MCF 10A (cell line): Measurements from ENCODE around the gene LCP2. TPM values are rescaled to one million over a fixed set of nuclear protein-coding genes. Genes with fewer than 3 reads are reported as not detected.

Experiments
- BruUV-seq: library from RNA; stranded (reverse); fragments of 400-500 nt; replicated peaks from 2 replicates; lab custom pipeline; 2021; lab: Mats Ljungman, UMichigan
- CTCF ChIA-PET: fragments of 300-600 bp; sonication (Branson Sonifier 250); formaldehyde crosslinking; extraction: SDS; loops from one replicate; lab custom pipeline; 2021; ENCODE audit warnings: antibody characterized with exemption, inconsistent platforms; lab: Yijun Ruan, JAX
- POLR2A ChIA-PET: fragments of 300-600, 350-650 bp; sonication (Branson Sonifier 250); formaldehyde crosslinking; extraction: SDS; loops from one replicate; lab custom pipeline; 2020; ENCODE audit warnings: antibody characterized with exemption, inconsistent platforms; lab: Yijun Ruan, JAX
- DNase-seq: peaks from one replicate; pipeline ENCODE4 v3.0.0-alpha.2; 2018; ENCODE audit not compliant: unreplicated experiment
- H3K27ac Mint-ChIP-seq: one replicate; pipeline ENCODE4 v1.8.0; 2022; ENCODE audit warnings: mild to moderate bottlenecking, low read depth, mixed read lengths; ENCODE audit not compliant: unreplicated experiment
- H3K27me3 Mint-ChIP-seq: one replicate; pipeline ENCODE4 v1.8.0; 2022; ENCODE audit warnings: mixed read lengths; ENCODE audit not compliant: insufficient read depth, unreplicated experiment
- H3K36me3 Mint-ChIP-seq: one replicate; pipeline ENCODE4 v1.8.0; 2022; ENCODE audit warnings: mild to moderate bottlenecking, moderate library complexity, mixed read lengths; ENCODE audit not compliant: insufficient read depth, unreplicated experiment
- H3K4me1 Mint-ChIP-seq: one replicate; pipeline ENCODE4 v1.8.0; 2022; ENCODE audit warnings: mixed read lengths; ENCODE audit not compliant: insufficient read depth, unreplicated experiment
- H3K4me3 Mint-ChIP-seq: one replicate; pipeline ENCODE4 v1.8.0; 2022; ENCODE audit warnings: mild to moderate bottlenecking, moderate library complexity, mixed read lengths; ENCODE audit not compliant: unreplicated experiment
- H3K9me3 Mint-ChIP-seq: one replicate; pipeline ENCODE4 v1.8.0; 2022; ENCODE audit warnings: mixed read lengths; ENCODE audit not compliant: unreplicated experiment
- intact Hi-C: fragments of 100-400 bp; cut with micrococcal nuclease; formaldehyde crosslinking; loops from 2 replicates; pipeline ENCODE4 v1.14.1; 2022
- total RNA-seq: library from RNA; stranded (reverse); gene quantifications from 2 replicates; pipeline ENCODE4 v1.2.3, GENCODE V29; 2022
- TF ChIP-seq, protein P1 (sequence below): fragments of 200-600 bp; IDR thresholded peaks from one replicate; pipeline ENCODE4 v1.8.0; 2022; ENCODE audit warnings: antibody characterized with exemption, mild to moderate bottlenecking; ENCODE audit not compliant: unreplicated experiment

Gene LCP2
- total RNA-seq, 1 experiment from 2014 or later, result not detected

DNA sequence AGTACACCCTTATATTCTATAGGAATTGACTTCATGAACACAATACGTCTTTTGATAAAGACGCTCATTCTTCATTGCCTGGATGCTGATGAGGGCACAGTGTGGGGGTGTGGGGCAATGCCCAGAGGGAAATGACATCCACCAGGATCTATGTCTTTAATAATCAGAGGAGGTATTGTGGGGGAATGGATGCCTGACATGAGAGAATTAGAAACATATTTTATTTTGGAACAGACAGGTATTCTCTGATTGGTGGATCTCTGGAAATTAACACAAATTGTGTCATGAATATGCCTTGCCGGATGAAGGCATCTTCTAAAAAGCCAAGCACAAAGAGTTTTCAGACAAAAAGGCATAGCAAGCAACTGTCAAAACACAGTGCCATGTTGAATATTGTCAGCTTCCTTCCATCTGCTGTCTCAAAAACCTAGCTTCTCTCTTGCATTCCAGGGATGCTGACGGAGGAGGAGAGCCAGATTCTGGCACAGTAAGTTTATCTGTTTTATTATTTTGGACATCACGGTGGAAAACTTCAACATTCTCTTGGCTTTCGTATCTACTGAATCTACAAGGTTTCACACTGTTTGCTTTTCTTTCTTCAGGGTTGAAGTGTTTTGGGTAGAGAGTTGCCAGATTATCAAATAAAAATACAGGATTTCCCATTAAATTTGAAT, 68.7 kb downstream of the LCP2 start:
- intact Hi-C loops, result no loop called here
- no peaks in the 10 kb centered on the region for H3K9me3 Mint-ChIP-seq
- H3K27ac Mint-ChIP-seq, result no peak overlapping the region
- no peak for DNase-seq
- TF ChIP-seq, protein P1, sequence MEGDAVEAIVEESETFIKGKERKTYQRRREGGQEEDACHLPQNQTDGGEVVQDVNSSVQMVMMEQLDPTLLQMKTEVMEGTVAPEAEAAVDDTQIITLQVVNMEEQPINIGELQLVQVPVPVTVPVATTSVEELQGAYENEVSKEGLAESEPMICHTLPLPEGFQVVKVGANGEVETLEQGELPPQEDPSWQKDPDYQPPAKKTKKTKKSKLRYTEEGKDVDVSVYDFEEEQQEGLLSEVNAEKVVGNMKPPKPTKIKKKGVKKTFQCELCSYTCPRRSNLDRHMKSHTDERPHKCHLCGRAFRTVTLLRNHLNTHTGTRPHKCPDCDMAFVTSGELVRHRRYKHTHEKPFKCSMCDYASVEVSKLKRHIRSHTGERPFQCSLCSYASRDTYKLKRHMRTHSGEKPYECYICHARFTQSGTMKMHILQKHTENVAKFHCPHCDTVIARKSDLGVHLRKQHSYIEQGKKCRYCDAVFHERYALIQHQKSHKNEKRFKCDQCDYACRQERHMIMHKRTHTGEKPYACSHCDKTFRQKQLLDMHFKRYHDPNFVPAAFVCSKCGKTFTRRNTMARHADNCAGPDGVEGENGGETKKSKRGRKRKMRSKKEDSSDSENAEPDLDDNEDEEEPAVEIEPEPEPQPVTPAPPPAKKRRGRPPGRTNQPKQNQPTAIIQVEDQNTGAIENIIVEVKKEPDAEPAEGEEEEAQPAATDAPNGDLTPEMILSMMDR, result no peak
- no peaks in the 10 kb centered on the region for H3K36me3 Mint-ChIP-seq
- ChIA-PET POLR2A (no interaction called here), CTCF (interaction anchor here (0.6 to 12.5 kb wide), 5 partner anchors 128 to 405 kb away, joined by 3 to 465 read pairs (median 3); no protein-coding TSS in a partner anchor)
- H3K4me1 Mint-ChIP-seq, result no peaks in the 10 kb centered on the region
- no peak overlapping the region for H3K4me3 Mint-ChIP-seq
- no peaks in the 10 kb centered on the region for H3K27me3 Mint-ChIP-seq
- no TSS peak for BruUV-seq

DNA sequence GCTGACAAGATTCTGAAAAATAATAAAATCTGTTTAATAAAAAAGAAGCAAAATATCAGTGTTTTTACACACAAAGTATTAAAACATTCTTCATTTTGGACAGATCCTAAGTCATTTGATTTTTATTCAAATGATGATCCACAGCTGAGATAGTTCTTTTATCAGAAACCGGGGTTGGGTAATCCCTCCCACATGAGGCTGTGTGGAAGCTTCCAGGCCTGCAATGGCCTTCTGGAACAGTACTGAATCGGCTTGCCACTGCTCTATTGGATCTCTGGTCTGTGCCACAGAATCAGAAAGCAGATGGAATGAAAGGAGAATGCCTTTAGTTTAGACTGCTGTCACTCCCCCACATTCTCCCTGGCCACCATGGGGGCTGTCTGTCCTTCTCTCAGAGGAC, 70.9 kb downstream of the LCP2 start:
- BruUV-seq, result no TSS peak
- no peak for DNase-seq
- Mint-ChIP-seq H3K4me3 (no peak overlapping the region), H3K36me3 (no peaks in the 10 kb centered on the region), H3K9me3 (no peaks in the 10 kb centered on the region), H3K27ac (peak overlapping the region; percentile 6), H3K4me1 (no peaks in the 10 kb centered on the region), H3K27me3 (no peaks in the 10 kb centered on the region)
- POLR2A ChIA-PET, result interaction anchor here (0.6 to 1.2 kb wide), 4 partner anchors 9 to 191 kb away, joined by 3 to 4 read pairs (median 3); no protein-coding TSS in a partner anchor
- intact Hi-C loops, result loop anchor here (1.0 to 2.0 kb wide), 5 partner anchors 42 to 397 kb away; no protein-coding TSS in a partner anchor
- TF ChIP-seq, protein P1, result no peak
- CTCF ChIA-PET, result interaction anchor here (0.6 to 12.5 kb wide), 42 partner anchors 10 to 424 kb away, joined by 3 to 465 read pairs (median 7); partner anchors contain the start of gene INSYN2B

DNA sequence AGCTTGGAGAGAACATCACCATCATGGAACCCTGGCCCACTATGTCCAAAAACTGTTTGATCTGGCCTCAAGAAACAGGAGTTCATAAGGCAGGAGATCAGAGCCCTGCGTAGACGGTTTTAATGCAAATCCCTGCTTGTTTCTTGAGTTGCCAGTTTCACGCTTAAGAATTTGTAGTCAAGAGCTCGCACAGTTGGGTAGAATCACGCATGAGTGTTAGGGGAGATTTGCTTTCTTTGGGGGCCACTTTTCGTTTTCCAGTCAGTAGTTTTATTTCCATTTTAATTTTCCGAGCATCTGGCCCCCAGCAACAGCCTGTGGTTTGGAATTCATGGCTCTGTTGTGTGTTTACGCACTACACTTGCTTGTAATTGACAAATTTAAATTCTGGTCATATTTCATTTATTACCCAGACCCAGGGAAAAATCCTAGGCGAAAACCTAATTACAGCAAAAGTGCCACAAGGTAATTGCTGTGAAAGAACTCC, 71.4 kb downstream of the LCP2 start:
- POLR2A ChIA-PET, result interaction anchor here (0.6 to 1.2 kb wide), 6 partner anchors 9 to 194 kb away, joined by 3 to 4 read pairs (median 3); no protein-coding TSS in a partner anchor
- DNase-seq, result no peak
- Mint-ChIP-seq H3K4me1 (no peaks in the 10 kb centered on the region), H3K36me3 (no peaks in the 10 kb centered on the region), H3K27me3 (no peaks in the 10 kb centered on the region), H3K9me3 (no peaks in the 10 kb centered on the region), H3K27ac (no peak overlapping the region), H3K4me3 (no peak overlapping the region)
- BruUV-seq, result no TSS peak
- TF ChIP-seq, protein P1, result no peak
- intact Hi-C loops, result loop anchor here (1.0 to 2.0 kb wide), 5 partner anchors 43 to 397 kb away; no protein-coding TSS in a partner anchor
- CTCF ChIA-PET, result interaction anchor here (0.6 to 12.5 kb wide), 56 partner anchors 9 to 418 kb away, joined by 3 to 465 read pairs (median 5); partner anchors contain the start of genes INSYN2B and LCP2
